Measurements from ENCODE around the gene UHRF1.
A peak's percentile ranks its signal among the peaks of the same experiment; 100 is the strongest.

UHRF1 gene

GRCh38 chr19:4870025-4870700, 39.1 kb upstream of the UHRF1 start:
- no peak for TF ChIP-seq CTCF (IDR thresholded peaks at IDR 0.05; ENCODE audit: low read depth, low read length, poor library complexity, severe bottlenecking)
- no peak for TF ChIP-seq EZH2phosphoT487 (IDR thresholded peaks at IDR 0.05; ENCODE audit: borderline replicate concordance, low read length)
- H3K4me1 ChIP-seq (ENCODE audit: control insufficient read depth, low read length): peaks cover 63% of the 10 kb centered on the region
- H3K36me3 ChIP-seq (ENCODE audit: control insufficient read depth, low read length): peaks cover 16% of the 10 kb centered on the region
- H3K27me3 ChIP-seq (ENCODE audit: control insufficient read depth, low read length): no peaks in the 10 kb centered on the region
- no peaks in the 10 kb centered on the region for H3K9me2 ChIP-seq (replicated peaks; ENCODE audit: control insufficient read depth, low read length)
- no peaks in the 10 kb centered on the region for H4K20me1 ChIP-seq (ENCODE audit: control insufficient read depth, insufficient read depth, low read depth, low read length)
- peaks cover 23% of the 10 kb centered on the region for H3K79me2 ChIP-seq (ENCODE audit: control insufficient read depth, low read length)
- no peak overlapping the region for H3K4me2 ChIP-seq (ENCODE audit: low read length)
- no peak overlapping the region for H3K4me3 ChIP-seq (ENCODE audit: low read length)
- no peaks in the 10 kb centered on the region for H3K9me3 ChIP-seq (ENCODE audit: control insufficient read depth, insufficient read depth, low read length)
- H3F3A ChIP-seq (ENCODE audit: control insufficient read depth, insufficient read depth): peaks cover 10% of the 10 kb centered on the region
- no peak overlapping the region for H3K27ac ChIP-seq (ENCODE audit: low read depth, low read length)

- TF ChIP-seq CTCF (IDR thresholded peaks at IDR 0.05; ENCODE audit: low read depth, low read length, poor library complexity, severe bottlenecking): no peak
- TF ChIP-seq EZH2phosphoT487 (IDR thresholded peaks at IDR 0.05; ENCODE audit: borderline replicate concordance, low read length): no peak
- peaks cover 8% of the 10 kb centered on the region for H3K79me2 ChIP-seq (ENCODE audit: control insufficient read depth, low read length)
- peaks cover 17% of the 10 kb centered on the region for H3F3A ChIP-seq (ENCODE audit: control insufficient read depth, insufficient read depth)
- no peaks in the 10 kb centered on the region for H3K27me3 ChIP-seq (ENCODE audit: control insufficient read depth, low read length)
- peaks cover 65% of the 10 kb centered on the region for H3K4me1 ChIP-seq (ENCODE audit: control insufficient read depth, low read length)
- H3K9me2 ChIP-seq (replicated peaks; ENCODE audit: control insufficient read depth, low read length): no peaks in the 10 kb centered on the region
- no peak overlapping the region for H3K4me2 ChIP-seq (ENCODE audit: low read length)
- H3K36me3 ChIP-seq (ENCODE audit: control insufficient read depth, low read length): peaks cover 6% of the 10 kb centered on the region
- no peaks in the 10 kb centered on the region for H4K20me1 ChIP-seq (ENCODE audit: control insufficient read depth, insufficient read depth, low read depth, low read length)
- no peaks in the 10 kb centered on the region for H3K9me3 ChIP-seq (ENCODE audit: control insufficient read depth, insufficient read depth, low read length)
- no peak overlapping the region for H3K4me3 ChIP-seq (ENCODE audit: low read length)
- H3K27ac ChIP-seq (ENCODE audit: low read depth, low read length): no peak overlapping the region
Measured at GRCh38 chr19:4871711-4872110, 37.6 kb upstream of the UHRF1 start.

GRCh38 chr19:4873930-4874329, 35.4 kb upstream of the UHRF1 start:
- TF ChIP-seq EZH2phosphoT487 (IDR thresholded peaks at IDR 0.05; ENCODE audit: borderline replicate concordance, low read length) (no peak), CTCF (IDR thresholded peaks at IDR 0.05; ENCODE audit: low read depth, low read length, poor library complexity, severe bottlenecking) (no peak)
- Histone ChIP-seq H3K4me2 (ENCODE audit: low read length) (no peak overlapping the region), H4K20me1 (ENCODE audit: control insufficient read depth, insufficient read depth, low read depth, low read length) (no peaks in the 10 kb centered on the region), H3K9me3 (ENCODE audit: control insufficient read depth, insufficient read depth, low read length) (no peaks in the 10 kb centered on the region), H3K36me3 (ENCODE audit: control insufficient read depth, low read length) (no peaks in the 10 kb centered on the region), H3K4me3 (ENCODE audit: low read length) (no peak overlapping the region), H3K4me1 (ENCODE audit: control insufficient read depth, low read length) (peaks cover 74% of the 10 kb centered on the region), H3K27ac (ENCODE audit: low read depth, low read length) (peak overlapping the region; percentile 36), H3K27me3 (ENCODE audit: control insufficient read depth, low read length) (no peaks in the 10 kb centered on the region), H3K9me2 (replicated peaks; ENCODE audit: control insufficient read depth, low read length) (no peaks in the 10 kb centered on the region), H3K79me2 (ENCODE audit: control insufficient read depth, low read length) (no peaks in the 10 kb centered on the region), H3F3A (ENCODE audit: control insufficient read depth, insufficient read depth) (peaks cover 21% of the 10 kb centered on the region)
